ENCODE data around the gene PDLIM5.

The PDLIM5 gene

GRCh38 chr4:94665500-94666404 is 214.0 kb downstream of the PDLIM5 start:
- no peak for DNase-seq

GRCh38 chr4:94668724-94669123 is 217.0 kb downstream of the PDLIM5 start:
- no peak for DNase-seq

- no peak for DNase-seq
These were observed 218.2 kb downstream of the PDLIM5 start for GRCh38 chr4:94669672-94670664.

GRCh38 chr4:94671113-94671512 is 219.4 kb downstream of the PDLIM5 start:
- no peak for DNase-seq

GRCh38 chr4:94673961-94674360 is 222.2 kb downstream of the PDLIM5 start:
- no peak for DNase-seq

- DNase-seq = no peak
These were observed 225.2 kb downstream of the PDLIM5 start for GRCh38 chr4:94676970-94677369.

- no peak for DNase-seq
These were observed 227.2 kb downstream of the PDLIM5 start for GRCh38 chr4:94678896-94679295.

- no peak for DNase-seq
These were observed 228.6 kb downstream of the PDLIM5 start for GRCh38 chr4:94680176-94680862.

- DNase-seq = no peak
These were observed 234.3 kb downstream of the PDLIM5 start for GRCh38 chr4:94686086-94686485.

GRCh38 chr4:94689155-94689860 is 237.6 kb downstream of the PDLIM5 start:
- no peak for DNase-seq

- DNase-seq = no peak
These were observed 239.1 kb downstream of the PDLIM5 start for GRCh38 chr4:94690851-94691254.

- DNase-seq = no peak
These were observed 239.8 kb downstream of the PDLIM5 start for GRCh38 chr4:94691552-94691951.

- DNase-seq = no peak
These were observed 243.6 kb downstream of the PDLIM5 start for GRCh38 chr4:94695384-94695783.

GRCh38 chr4:94698187-94698586 is 246.4 kb downstream of the PDLIM5 start:
- no peak for DNase-seq

- DNase-seq = no peak
These were observed 248.6 kb downstream of the PDLIM5 start for GRCh38 chr4:94700298-94700697.

- no peak for DNase-seq
These were observed 250.0 kb downstream of the PDLIM5 start for GRCh38 chr4:94701631-94702300.

GRCh38 chr4:94711635-94712034 is 259.9 kb downstream of the PDLIM5 start:
- DNase-seq = no peak

- no peak for DNase-seq
These were observed 262.8 kb downstream of the PDLIM5 start for GRCh38 chr4:94714365-94715160.

- no peak for DNase-seq
These were observed 264.0 kb downstream of the PDLIM5 start for GRCh38 chr4:94715726-94716125.

Measured in activated CD4-positive, alpha-beta T cell treated with anti-CD3 and anti-CD28 coated beads, Interleukin-2, Interleukin-6, amounts not matched to agents 100 ng/mL and 50 ng/mL, durations not matched to agents 16 hours and 8 hours (primary cell).